IMR-90 (cell line): ENCODE measurements around the gene NPAS3. TPM values are rescaled to one million over a fixed set of nuclear protein-coding genes. Genes with fewer than 3 reads are reported as not detected.

Experiments used
- ATAC-seq: fragments of 200-7000 bp; cut with Tn5 transposase; 2 replicates; pipeline ENCODE4 v1.9.1; 2020; ENCODE audit warnings: low read depth, mild to moderate bottlenecking, moderate library complexity
- BruUV-seq: library from RNA; stranded (reverse); fragments of 400-500 nt; replicated peaks from 2 replicates; lab custom pipeline; 2021; lab: Mats Ljungman, UMichigan
- CTCF ChIA-PET: fragments of 300-600 bp; formaldehyde crosslinking; extraction: SDS; loops from one replicate; lab custom pipeline; 2021; ENCODE audit warnings: antibody characterized with exemption; lab: Yijun Ruan, JAX
- POLR2A ChIA-PET: fragments of 300-600 bp; sonication (Branson Sonifier 250); formaldehyde crosslinking; loops from one replicate; lab custom pipeline; 2022; ENCODE audit warnings: antibody characterized with exemption; ENCODE audit not compliant: unreplicated experiment; lab: Charles Lee
- DNase-seq: peaks from one replicate; pipeline ENCODE4 v3.0.0; 2013
- H2AFZ ChIP-seq: replicated peaks from 2 replicates; pipeline ENCODE3; 2013; ENCODE audit warnings: low read length, mild to moderate bottlenecking; ENCODE audit not compliant: poor library complexity
- H2AK5ac ChIP-seq: 2 replicates; pipeline ENCODE4 v1.6.1; 2013; ENCODE audit warnings: low read depth, low read length, inconsistent platforms
- H2AK9ac ChIP-seq: replicated peaks from 2 replicates; pipeline ENCODE3; 2013; ENCODE audit warnings: mild to moderate bottlenecking, low read depth, low read length, moderate library complexity; ENCODE audit not compliant: poor library complexity
- H2BK120ac ChIP-seq: 2 replicates; pipeline ENCODE4 v1.6.1; 2013; ENCODE audit warnings: low read depth, low read length, inconsistent platforms
- H2BK15ac ChIP-seq: 3 replicates; pipeline ENCODE4 v1.6.1; 2013; ENCODE audit warnings: low read depth, low read length, inconsistent platforms
- H2BK20ac ChIP-seq: 2 replicates; pipeline ENCODE4 v1.6.1; 2013; ENCODE audit warnings: low read depth, mild to moderate bottlenecking, inconsistent platforms, low read length, moderate library complexity
- H2BK5ac ChIP-seq: 2 replicates; pipeline ENCODE4 v1.6.1; 2013; ENCODE audit warnings: mild to moderate bottlenecking, low read depth, low read length, inconsistent platforms; ENCODE audit not compliant: poor library complexity, severe bottlenecking
- H3K14ac ChIP-seq: replicated peaks from 2 replicates; pipeline ENCODE4 v1.6.1; 2013; ENCODE audit warnings: low read depth, low read length, inconsistent platforms
- H3K18ac ChIP-seq: 2 replicates; pipeline ENCODE4 v1.6.1; 2013; ENCODE audit warnings: low read depth, low read length, control low read depth
- H3K23ac ChIP-seq: 2 replicates; pipeline ENCODE4 v1.6.1; 2013; ENCODE audit warnings: low read depth, low read length, inconsistent platforms
- H3K27ac ChIP-seq: 2 replicates; pipeline ENCODE4 v1.5.1; 2013; ENCODE audit warnings: mild to moderate bottlenecking, control low read depth, low read length; ENCODE audit not compliant: insufficient read depth
- H3K27me3 ChIP-seq: 2 replicates; pipeline ENCODE4 v1.6.1; 2013; ENCODE audit warnings: low read length; ENCODE audit not compliant: control insufficient read depth, insufficient read depth
- H3K36me3 ChIP-seq: 2 replicates; pipeline ENCODE4 v1.6.1; 2013; ENCODE audit warnings: low read length, mixed read lengths; ENCODE audit not compliant: control insufficient read depth, insufficient read depth
- H3K4ac ChIP-seq: 2 replicates; pipeline ENCODE4 v1.6.1; 2013; ENCODE audit warnings: low read depth, low read length, inconsistent platforms
- H3K4me1 ChIP-seq: 2 replicates; pipeline ENCODE4 v1.6.1; 2013; ENCODE audit warnings: low read length, mixed read lengths; ENCODE audit not compliant: control insufficient read depth, insufficient read depth
- H3K4me2 ChIP-seq: 2 replicates; pipeline ENCODE4 v1.6.1; 2013; ENCODE audit warnings: low read depth, mild to moderate bottlenecking, control low read depth, low read length, moderate library complexity
- H3K4me3 ChIP-seq: 2 replicates; pipeline ENCODE4 v1.5.1; 2013; ENCODE audit warnings: low read depth, mild to moderate bottlenecking, control low read depth, low read length, moderate library complexity; ENCODE audit not compliant: insufficient read depth
- H3K56ac ChIP-seq: 2 replicates; pipeline ENCODE4 v1.6.1; 2013; ENCODE audit warnings: low read length, inconsistent platforms; ENCODE audit not compliant: insufficient read depth; ENCODE audit errors: extremely low read depth
- H3K79me1 ChIP-seq, 2 experiments: 2 replicates each; pipeline ENCODE4 v1.6.1; 2013; ENCODE audit warnings: low read length in 2 of 2, inconsistent platforms in 1 of 2, low read depth in 1 of 2
- H3K9ac ChIP-seq: 2 replicates; pipeline ENCODE4 v1.6.1; 2013; ENCODE audit warnings: low read depth, low read length, control low read depth
- H3K9me1 ChIP-seq: 2 replicates; pipeline ENCODE4 v1.6.1; 2013; ENCODE audit warnings: low read length, inconsistent platforms; ENCODE audit not compliant: insufficient read depth
- H3K9me3 ChIP-seq: 2 replicates; pipeline ENCODE4 v1.6.1; 2013; ENCODE audit warnings: low read length; ENCODE audit not compliant: control insufficient read depth, insufficient read depth
- H4K20me1 ChIP-seq: 2 replicates; pipeline ENCODE4 v1.6.1; 2013; ENCODE audit warnings: low read length, inconsistent platforms; ENCODE audit not compliant: insufficient read depth
- H4K5ac ChIP-seq: 2 replicates; pipeline ENCODE4 v1.6.1; 2013; ENCODE audit warnings: mild to moderate bottlenecking, low read depth, low read length, control low read depth
- H4K8ac ChIP-seq, 2 experiments: 2 replicates each; pipeline ENCODE4 v1.6.1; 2013; ENCODE audit warnings: low read depth in 2 of 2, low read length in 2 of 2, control low read depth in 1 of 2, inconsistent platforms in 1 of 2
- H4K91ac ChIP-seq: 2 replicates; pipeline ENCODE4 v1.6.1; 2013; ENCODE audit warnings: low read depth, low read length, inconsistent platforms; ENCODE audit not compliant: insufficient read depth
- BHLHE40 ChIP-seq: fragments of 150-350 bp; IDR thresholded peaks from 2 replicates; pipeline ENCODE4 v1.6.1; 2016; ENCODE audit warnings: mild to moderate bottlenecking, low read depth, low read length
- CHD1 ChIP-seq: IDR thresholded peaks from 2 replicates; pipeline ENCODE4 v1.6.1; 2012; ENCODE audit warnings: low read depth, low read length, improper control_type of control experiment
- MAZ ChIP-seq: IDR thresholded peaks from 2 replicates; pipeline ENCODE4 v1.6.1; 2012; ENCODE audit warnings: low read depth, mild to moderate bottlenecking, low read length, improper control_type of control experiment, moderate library complexity, borderline replicate concordance
- MXI1 ChIP-seq: IDR thresholded peaks from 2 replicates; pipeline ENCODE4 v1.6.1; 2012; ENCODE audit warnings: low read depth, mild to moderate bottlenecking, low read length, moderate library complexity, borderline replicate concordance
- NFE2L2 ChIP-seq: fragments of 150-350 bp; IDR thresholded peaks from 2 replicates; pipeline ENCODE4 v1.6.1; 2016; ENCODE audit warnings: low read depth, mild to moderate bottlenecking, low read length
- POLR2A ChIP-seq: IDR thresholded peaks from 2 replicates; pipeline ENCODE4 v1.6.1; 2012; ENCODE audit warnings: mild to moderate bottlenecking, low read depth, low read length
- RAD21 ChIP-seq: IDR thresholded peaks from 2 replicates; pipeline ENCODE4 v1.6.1; 2012; ENCODE audit warnings: low read length, improper control_type of control experiment
- RCOR1 ChIP-seq: IDR thresholded peaks from 2 replicates; pipeline ENCODE4 v1.6.1; 2012; ENCODE audit warnings: mild to moderate bottlenecking, low read length, improper control_type of control experiment; ENCODE audit not compliant: insufficient replicate concordance
- SMC3 ChIP-seq: fragments of 150-350 bp; IDR thresholded peaks from 2 replicates; pipeline ENCODE4 v1.6.1; 2016; ENCODE audit warnings: low read depth, mild to moderate bottlenecking, antibody characterized with exemption, low read length, moderate library complexity
- WGBS, 2 experiments: methylation state at CpG; one replicate each; pipeline versions ENCODE4 v1.1.5 to v1.1.7; 2013; ENCODE audit warnings: missing lambda C conversion rate in 2 of 2; ENCODE audit not compliant: insufficient read length in 1 of 2; ENCODE audit errors: extremely low coverage in 2 of 2; 5-methylcytosine and 5-hydroxymethylcytosine counted together
- dilution Hi-C: fragments of 300-500 bp; cut with HindIII; formaldehyde crosslinking; loops from one replicate; pipeline ENCODE4 v1.14.3; 2018; ENCODE audit warnings: low sequenced_read_pairs; ENCODE audit not compliant: unreplicated experiment
- in situ Hi-C: fragments of 300-500 bp; cut with MboI; formaldehyde crosslinking; loops from 3 replicates; pipeline ENCODE4 v1.14.3; 2019; ENCODE audit warnings: low sequenced_read_pairs, inconsistent platforms, mixed read lengths
- intact Hi-C: fragments of 100-400 bp; cut with micrococcal nuclease; formaldehyde crosslinking; loops from 2 replicates; pipeline ENCODE4 v1.10.0; 2022
- polyA plus RNA-seq, 3 experiments: library from polyadenylated mRNA; depleted of rRNA; stranded (reverse); fragments of >200 nt; gene quantifications; 2 replicates each; pipeline ENCODE4 v1.2.3, GENCODE V29; 2012; ENCODE audit warnings: low replicate concordance in 1 of 3
- total RNA-seq: library from RNA; depleted of rRNA; stranded (reverse); fragments of >200 nt; gene quantifications from 2 replicates; pipeline ENCODE4 v1.2.3, GENCODE V29; 2012
- TF ChIP-seq, protein P1 (sequence below): fragments of 150-350 bp; IDR thresholded peaks from 2 replicates; pipeline ENCODE4 v1.6.1; 2017; ENCODE audit warnings: mild to moderate bottlenecking, antibody characterized with exemption, low read length, low read depth
- TF ChIP-seq, protein P2 (sequence below): conservative IDR thresholded peaks from 2 replicates; pipeline ENCODE4 v1.5.1; 2012; ENCODE audit warnings: mild to moderate bottlenecking, low read depth, low read length, improper control_type of control experiment

Gene NPAS3
- total and polyA plus RNA-seq, 2 of the 4 experiments (the other 2 are of a cell fraction), result not detected

DNA sequence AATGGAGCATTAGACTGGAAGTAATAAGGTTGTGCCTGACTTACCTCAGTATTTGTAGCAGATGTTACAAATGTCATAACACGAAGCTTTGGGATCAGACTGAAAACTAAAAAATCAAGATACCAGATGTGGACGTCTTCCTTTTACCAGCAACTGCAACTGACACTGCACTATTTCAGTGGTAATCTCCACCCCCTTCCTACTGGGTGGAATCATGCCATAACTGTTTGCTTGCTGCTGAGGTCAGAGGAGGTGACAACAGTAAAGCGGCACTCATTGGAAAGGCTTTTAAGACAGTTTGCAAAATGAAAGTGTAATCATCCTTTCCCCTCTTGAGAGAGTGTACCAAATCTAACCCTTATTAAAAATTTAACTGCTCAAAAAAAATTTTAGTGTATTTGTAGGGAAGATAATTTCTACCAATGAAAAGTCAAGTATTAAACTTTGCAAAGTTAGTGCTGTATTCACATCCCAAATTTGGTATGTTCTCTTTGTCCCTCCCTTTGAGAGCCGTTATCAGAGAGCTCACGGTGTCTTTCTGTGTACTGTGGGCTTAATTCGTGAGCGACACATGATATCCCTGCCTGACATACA is 420.7 kb downstream of the NPAS3 start:
- no peak for ATAC-seq
- Histone ChIP-seq H2BK20ac (no peak overlapping the region), H3K27ac (no peak overlapping the region), H2BK15ac (no peak overlapping the region), H3K79me1 (no peaks in the 10 kb centered on the region), H3K27me3 (no peaks in the 10 kb centered on the region), H2AFZ (no peak overlapping the region), H3K56ac (no peak overlapping the region), H3K9me1 (no peaks in the 10 kb centered on the region), H3K4ac (no peak overlapping the region), H4K8ac (no peak overlapping the region), H3K9me3 (no peaks in the 10 kb centered on the region), H3K36me3 (no peaks in the 10 kb centered on the region), H4K5ac (no peak overlapping the region), H4K20me1 (no peaks in the 10 kb centered on the region), H2AK5ac (no peak overlapping the region), H3K4me2 (no peak overlapping the region), H3K4me3 (no peak overlapping the region), H3K4me1 (no peaks in the 10 kb centered on the region), H4K91ac (no peak overlapping the region), H3K14ac (no peak overlapping the region), H2AK9ac (no peak overlapping the region), H3K23ac (no peak overlapping the region), H2BK120ac (no peak overlapping the region), H3K9ac (no peak overlapping the region), H3K18ac (no peak overlapping the region), H2BK5ac (no peak overlapping the region)
- WGBS, 2 experiments, result no CpG with 5 or more reads among the region's 7 CpGs
- in situ Hi-C loops, result no loop called here
- DNase-seq, result no peak
- TF ChIP-seq RCOR1 (no peak), POLR2A (no peak), BHLHE40 (no peak), RAD21 (no peak), MAZ (no peak), NFE2L2 (no peak), CHD1 (no peak), SMC3 (no peak), MXI1 (no peak)
- TF ChIP-seq, protein P1, sequence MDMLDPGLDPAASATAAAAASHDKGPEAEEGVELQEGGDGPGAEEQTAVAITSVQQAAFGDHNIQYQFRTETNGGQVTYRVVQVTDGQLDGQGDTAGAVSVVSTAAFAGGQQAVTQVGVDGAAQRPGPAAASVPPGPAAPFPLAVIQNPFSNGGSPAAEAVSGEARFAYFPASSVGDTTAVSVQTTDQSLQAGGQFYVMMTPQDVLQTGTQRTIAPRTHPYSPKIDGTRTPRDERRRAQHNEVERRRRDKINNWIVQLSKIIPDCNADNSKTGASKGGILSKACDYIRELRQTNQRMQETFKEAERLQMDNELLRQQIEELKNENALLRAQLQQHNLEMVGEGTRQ, result no peak
- TF ChIP-seq, protein P2, sequence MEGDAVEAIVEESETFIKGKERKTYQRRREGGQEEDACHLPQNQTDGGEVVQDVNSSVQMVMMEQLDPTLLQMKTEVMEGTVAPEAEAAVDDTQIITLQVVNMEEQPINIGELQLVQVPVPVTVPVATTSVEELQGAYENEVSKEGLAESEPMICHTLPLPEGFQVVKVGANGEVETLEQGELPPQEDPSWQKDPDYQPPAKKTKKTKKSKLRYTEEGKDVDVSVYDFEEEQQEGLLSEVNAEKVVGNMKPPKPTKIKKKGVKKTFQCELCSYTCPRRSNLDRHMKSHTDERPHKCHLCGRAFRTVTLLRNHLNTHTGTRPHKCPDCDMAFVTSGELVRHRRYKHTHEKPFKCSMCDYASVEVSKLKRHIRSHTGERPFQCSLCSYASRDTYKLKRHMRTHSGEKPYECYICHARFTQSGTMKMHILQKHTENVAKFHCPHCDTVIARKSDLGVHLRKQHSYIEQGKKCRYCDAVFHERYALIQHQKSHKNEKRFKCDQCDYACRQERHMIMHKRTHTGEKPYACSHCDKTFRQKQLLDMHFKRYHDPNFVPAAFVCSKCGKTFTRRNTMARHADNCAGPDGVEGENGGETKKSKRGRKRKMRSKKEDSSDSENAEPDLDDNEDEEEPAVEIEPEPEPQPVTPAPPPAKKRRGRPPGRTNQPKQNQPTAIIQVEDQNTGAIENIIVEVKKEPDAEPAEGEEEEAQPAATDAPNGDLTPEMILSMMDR, result no peak
- intact Hi-C loops, result no loop called here
- dilution Hi-C loops, result no loop called here
- ChIA-PET POLR2A (no interaction called here), CTCF (no interaction called here)
- no TSS peak for BruUV-seq
